Fibroblast of lung (primary cell): ENCODE results near the gene RNF38. TPM values are rescaled to one million over a fixed set of nuclear protein-coding genes. Genes with fewer than 3 reads are reported as not detected.

ENCODE experiments used
- DNase-seq, 2 donors: peaks; one replicate each; pipeline versions ENCODE4 v3.0.0 to v3.0.0-alpha.2; 2010; ENCODE audit warnings: low read depth in 2 of 2
- H2AFZ ChIP-seq: 2 replicates; pipeline ENCODE4 v1.5.1; 2012; ENCODE audit warnings: low read length, control low read depth, inconsistent platforms
- H3K27ac ChIP-seq: 2 replicates; pipeline ENCODE4 v1.5.1; 2011; ENCODE audit warnings: low read length, control low read depth; ENCODE audit not compliant: insufficient read depth
- H3K27me3 ChIP-seq: 2 replicates; pipeline ENCODE4 v1.5.1; 2011; ENCODE audit warnings: mild to moderate bottlenecking, low read length; ENCODE audit not compliant: control insufficient read depth, insufficient read depth
- H3K36me3 ChIP-seq: 2 replicates; pipeline ENCODE4 v1.5.1; 2011; ENCODE audit warnings: low read length; ENCODE audit not compliant: control insufficient read depth, insufficient read depth
- H3K4me1 ChIP-seq: 2 replicates; pipeline ENCODE4 v1.5.1; 2011; ENCODE audit warnings: low read length; ENCODE audit not compliant: control insufficient read depth, insufficient read depth; ENCODE audit errors: extremely low read depth
- H3K4me2 ChIP-seq: 2 replicates; pipeline ENCODE4 v1.5.1; 2011; ENCODE audit warnings: low read length, control low read depth; ENCODE audit not compliant: insufficient read depth; ENCODE audit errors: extremely low read depth
- H3K4me3 ChIP-seq, 4 experiments: fragments of 200-600 bp in 1 of 4; sonication (generic) in 1 of 4; replicated peaks in 1 of 4; 2 replicates each; pipeline ENCODE4 v1.5.1; 2011 to 2016; ENCODE audit warnings: low read length in 4 of 4, low read depth in 3 of 4, mild to moderate bottlenecking in 3 of 4, control low read depth in 2 of 4, inconsistent platforms in 1 of 4, mixed read lengths in 1 of 4; ENCODE audit not compliant: insufficient read depth in 1 of 4; ENCODE audit errors: control extremely low read depth in 1 of 4
- H3K79me2 ChIP-seq: 2 replicates; pipeline ENCODE4 v1.5.1; 2012; ENCODE audit warnings: mild to moderate bottlenecking, low read length, inconsistent platforms; ENCODE audit not compliant: control insufficient read depth, insufficient read depth
- H3K9ac ChIP-seq: 2 replicates; pipeline ENCODE4 v1.5.1; 2011; ENCODE audit warnings: mild to moderate bottlenecking, low read length, control low read depth; ENCODE audit not compliant: insufficient read depth
- H3K9me3 ChIP-seq: 2 replicates; pipeline ENCODE4 v1.5.1; 2012; ENCODE audit warnings: low read depth, low read length; ENCODE audit not compliant: control insufficient read depth, insufficient read depth
- H4K20me1 ChIP-seq: 2 replicates; pipeline ENCODE4 v1.5.1; 2011; ENCODE audit warnings: low read length; ENCODE audit not compliant: control insufficient read depth, insufficient read depth; ENCODE audit errors: extremely low read depth
- EZH2 ChIP-seq: IDR thresholded peaks from 2 replicates; pipeline ENCODE4 v1.5.1; 2012; ENCODE audit warnings: low read length, control low read depth, mild to moderate bottlenecking; ENCODE audit errors: missing control alignments
- polyA plus RNA-seq, 2 donors: library from polyadenylated mRNA; depleted of rRNA in 1 of 2; stranded (reverse) in 1 of 2; unstranded in 1 of 2; fragments of >200 nt; gene quantifications; 2 replicates each; pipeline ENCODE4 v1.2.1, GENCODE V29; 2011 to 2012; ENCODE audit warnings: missing spikeins in 1 of 2
- total RNA-seq: library from RNA; depleted of rRNA; stranded (reverse); fragments of >200 nt; gene quantifications from 2 replicates; pipeline ENCODE4 v1.2.1, GENCODE V29; 2014
- TF ChIP-seq, protein P1 (sequence below), 2 donors: IDR thresholded peaks in 1 of 2; conservative IDR thresholded peaks in 1 of 2; 1 replicate in 1 of 2; 2 replicates in 1 of 2; pipeline ENCODE4 v1.5.1; 2011 to 2012; ENCODE audit warnings: low read length in 2 of 2, control low read depth in 1 of 2, inconsistent platforms in 1 of 2, low read depth in 1 of 2, mild to moderate bottlenecking in 1 of 2

Gene RNF38
- total and polyA plus RNA-seq, 2 donors (not counting 1 experiment from before 2014, with no cell fraction given), result 8.9 to 18.8 TPM

DNA sequence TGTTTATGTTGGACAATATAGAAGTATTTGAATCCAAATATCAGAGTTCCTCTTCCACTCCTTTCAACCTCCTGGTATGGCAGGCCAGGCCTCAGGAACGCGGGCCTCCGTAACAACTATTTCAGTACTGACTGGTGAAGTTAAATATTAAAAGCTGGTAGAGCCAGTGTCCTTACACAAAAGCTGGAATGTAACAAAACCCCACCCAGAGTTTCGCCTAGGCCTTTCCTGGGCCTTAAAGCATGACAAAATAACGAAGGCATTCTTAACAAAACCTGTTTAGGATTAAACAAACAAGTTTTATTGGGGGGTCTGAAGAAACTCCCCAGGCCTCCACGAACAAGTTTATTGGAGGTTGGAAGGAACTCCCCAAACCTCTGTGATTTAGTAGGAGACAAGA lies 80.3 kb downstream of the RNF38 start:
- no peaks in the 10 kb centered on the region for H3K9me3 ChIP-seq
- no peaks in the 10 kb centered on the region for H3K27me3 ChIP-seq
- no peaks in the 10 kb centered on the region for H3K36me3 ChIP-seq
- no peaks in the 10 kb centered on the region for H3K4me1 ChIP-seq
- no peak overlapping the region for H3K27ac ChIP-seq
- H2AFZ ChIP-seq, result no peak overlapping the region
- no peak overlapping the region for H3K4me2 ChIP-seq
- H3K9ac ChIP-seq, result no peak overlapping the region
- H3K79me2 ChIP-seq, result no peaks in the 10 kb centered on the region
- no peak for DNase-seq
- no peak overlapping the region for H3K4me3 ChIP-seq
- no peaks in the 10 kb centered on the region for H4K20me1 ChIP-seq
- TF ChIP-seq, protein P1, sequence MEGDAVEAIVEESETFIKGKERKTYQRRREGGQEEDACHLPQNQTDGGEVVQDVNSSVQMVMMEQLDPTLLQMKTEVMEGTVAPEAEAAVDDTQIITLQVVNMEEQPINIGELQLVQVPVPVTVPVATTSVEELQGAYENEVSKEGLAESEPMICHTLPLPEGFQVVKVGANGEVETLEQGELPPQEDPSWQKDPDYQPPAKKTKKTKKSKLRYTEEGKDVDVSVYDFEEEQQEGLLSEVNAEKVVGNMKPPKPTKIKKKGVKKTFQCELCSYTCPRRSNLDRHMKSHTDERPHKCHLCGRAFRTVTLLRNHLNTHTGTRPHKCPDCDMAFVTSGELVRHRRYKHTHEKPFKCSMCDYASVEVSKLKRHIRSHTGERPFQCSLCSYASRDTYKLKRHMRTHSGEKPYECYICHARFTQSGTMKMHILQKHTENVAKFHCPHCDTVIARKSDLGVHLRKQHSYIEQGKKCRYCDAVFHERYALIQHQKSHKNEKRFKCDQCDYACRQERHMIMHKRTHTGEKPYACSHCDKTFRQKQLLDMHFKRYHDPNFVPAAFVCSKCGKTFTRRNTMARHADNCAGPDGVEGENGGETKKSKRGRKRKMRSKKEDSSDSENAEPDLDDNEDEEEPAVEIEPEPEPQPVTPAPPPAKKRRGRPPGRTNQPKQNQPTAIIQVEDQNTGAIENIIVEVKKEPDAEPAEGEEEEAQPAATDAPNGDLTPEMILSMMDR (conservative IDR thresholded peaks at IDR 0.05 in 1 of 2, IDR thresholded peaks at IDR 0.05 in 1 of 2; ENCODE audit: low read depth in 1 of 2, low read length in 2 of 2), result no peak
- TF ChIP-seq EZH2, result no peak

- Histone ChIP-seq H3K79me2 (no peaks in the 10 kb centered on the region), H3K4me1 (no peaks in the 10 kb centered on the region), H3K9ac (no peak overlapping the region), H3K9me3 (no peaks in the 10 kb centered on the region), H2AFZ (no peak overlapping the region), H3K4me2 (no peak overlapping the region), H3K4me3 (no peak overlapping the region), H3K27me3 (no peaks in the 10 kb centered on the region), H3K27ac (no peak overlapping the region), H4K20me1 (no peaks in the 10 kb centered on the region), H3K36me3 (no peaks in the 10 kb centered on the region)
- TF ChIP-seq, protein P1 (conservative IDR thresholded peaks at IDR 0.05 in 1 of 2, IDR thresholded peaks at IDR 0.05 in 1 of 2; ENCODE audit: low read depth in 1 of 2, low read length in 2 of 2), result no peak
- TF ChIP-seq EZH2, result no peak
- no peak for DNase-seq
Measured at GRCh38 chr9:36319183-36319582, 80.9 kb downstream of the RNF38 start.

DNA sequence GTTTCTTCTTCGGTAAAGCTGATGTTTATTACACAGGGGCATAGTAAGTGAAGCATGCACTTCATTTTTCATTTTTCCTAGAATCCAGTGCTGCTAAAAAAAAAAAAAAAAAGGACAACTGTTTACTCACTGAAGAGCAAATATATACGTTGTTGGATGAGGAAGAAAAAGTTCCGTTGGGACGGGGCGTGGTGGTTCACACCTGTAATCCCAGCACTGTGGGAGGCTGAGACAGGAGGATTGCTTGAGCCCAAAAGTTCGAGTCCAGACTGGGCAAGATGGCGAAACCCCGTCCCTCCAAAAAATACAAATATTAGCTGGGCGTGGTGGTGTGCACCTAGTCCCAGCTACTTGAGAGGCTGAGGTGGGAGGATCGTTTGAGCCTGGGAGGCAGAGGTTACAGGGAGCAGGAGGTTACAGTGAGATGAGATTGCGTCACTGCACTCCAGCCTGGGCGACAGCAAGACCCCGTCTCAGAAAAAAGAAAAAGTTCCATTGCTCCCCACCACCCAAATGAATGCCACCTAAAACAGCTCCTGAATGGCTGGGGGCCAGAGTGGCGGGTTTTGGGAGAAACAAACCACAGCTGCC lies 81.8 kb downstream of the RNF38 start:
- H2AFZ ChIP-seq, result no peak overlapping the region
- no peaks in the 10 kb centered on the region for H3K79me2 ChIP-seq
- no peaks in the 10 kb centered on the region for H3K4me1 ChIP-seq
- TF ChIP-seq, protein P1 (conservative IDR thresholded peaks at IDR 0.05 in 1 of 2, IDR thresholded peaks at IDR 0.05 in 1 of 2; ENCODE audit: low read depth in 1 of 2, low read length in 2 of 2), result no peak
- TF ChIP-seq EZH2, result no peak
- no peaks in the 10 kb centered on the region for H3K36me3 ChIP-seq
- no peaks in the 10 kb centered on the region for H3K27me3 ChIP-seq
- H3K4me3 ChIP-seq, result no peak overlapping the region
- H4K20me1 ChIP-seq, result no peaks in the 10 kb centered on the region
- no peak overlapping the region for H3K9ac ChIP-seq
- no peak for DNase-seq
- no peak overlapping the region for H3K4me2 ChIP-seq
- H3K9me3 ChIP-seq, result no peaks in the 10 kb centered on the region
- no peak overlapping the region for H3K27ac ChIP-seq
